ENCODE data around the gene CYP27B1. TPM values are rescaled to one million over a fixed set of nuclear protein-coding genes. Genes with fewer than 3 reads are reported as not detected.

Gene CYP27B1
- total RNA-seq, 1 experiment from 2014 or later = 11.6 TPM

GRCh38 chr12:57803319-57803893, 36.5 kb upstream of the CYP27B1 start:
- Histone ChIP-seq H3K4me3 (replicated peaks in 1 of 2; ENCODE audit: low read depth in 1 of 2, low read length in 2 of 2) (no peak overlapping the region), H3K4me2 (ENCODE audit: low read length) (no peak overlapping the region), H3K4me1 (ENCODE audit: control insufficient read depth in 1 of 2, insufficient read depth in 2 of 2, low read length in 2 of 2) (peaks cover 0 to 3% of the 10 kb centered on the region in 2 experiments; a peak in 1 of 4 replicates), H3K27me3 (ENCODE audit: insufficient read depth, low read length) (no peaks in the 10 kb centered on the region), H3K9me3 (ENCODE audit: control insufficient read depth in 1 of 2, insufficient read depth in 1 of 2, low read depth in 1 of 2, low read length in 2 of 2) (no peaks in the 10 kb centered on the region), H3K9ac (ENCODE audit: low read length) (no peak overlapping the region), H3K79me2 (ENCODE audit: insufficient read depth, low read length) (no peaks in the 10 kb centered on the region), H2AFZ (ENCODE audit: low read depth, low read length, poor library complexity, severe bottlenecking) (no peak overlapping the region), H3K27ac (ENCODE audit: low read depth, low read length) (no peak overlapping the region), H3K36me3 (ENCODE audit: control insufficient read depth in 1 of 2, insufficient read depth in 2 of 2, low read length in 2 of 2) (no peaks in the 10 kb centered on the region), H3K9me2 (ENCODE audit: insufficient read depth) (no peaks in the 10 kb centered on the region), H4K20me1 (ENCODE audit: insufficient read depth) (no peaks in the 10 kb centered on the region)
- RAD21 ChIA-PET (ENCODE audit: low non-redundant PET in 1 of 2, low total read pairs in 2 of 2, uncharacterized antibody in 2 of 2, unreplicated experiment in 2 of 2) = no interaction called here
- no TSS peak for BruUV-seq (replicated peaks)
- intact Hi-C loops (cut with micrococcal nuclease) = loop anchor here (1.0 kb wide), 1 partner anchor 102 kb away; no protein-coding TSS in a partner anchor
- POLR2A ChIA-PET = no interaction called here
- CTCF ChIA-PET = interaction anchor here (0.6 to 1.8 kb wide), 9 partner anchors 9 to 220 kb away, joined by 3 to 7 read pairs (median 4); partner anchors contain the start of genes AVIL and TSFM
- TF ChIP-seq YY1 (IDR thresholded peaks at IDR 0.05; ENCODE audit: extremely low read depth, insufficient replicate concordance, low read depth, low read length) (no peak), ATF3 (IDR thresholded peaks at IDR 0.05) (no peak), RAD21 (IDR thresholded peaks at IDR 0.05; ENCODE audit: low read depth) (peak; percentile 67), EZH2 (IDR thresholded peaks at IDR 0.05) (no peak), CTCF (IDR thresholded peaks at IDR 0.05 in 2 of 3, conservative IDR thresholded peaks at IDR 0.05 in 1 of 3; ENCODE audit: borderline replicate concordance in 1 of 3, insufficient read depth in 1 of 3, low read depth in 2 of 3, low read length in 2 of 3) (peak; percentile 85 to 89 (median 87)), JUND (IDR thresholded peaks at IDR 0.05) (no peak), TCF7L2 (IDR thresholded peaks at IDR 0.05; ENCODE audit: borderline replicate concordance, extremely low read depth, insufficient read depth, insufficient read length) (no peak)
- TF ChIP-seq, protein P1, sequence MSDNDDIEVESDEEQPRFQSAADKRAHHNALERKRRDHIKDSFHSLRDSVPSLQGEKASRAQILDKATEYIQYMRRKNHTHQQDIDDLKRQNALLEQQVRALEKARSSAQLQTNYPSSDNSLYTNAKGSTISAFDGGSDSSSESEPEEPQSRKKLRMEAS (IDR thresholded peaks at IDR 0.05) = no peak
- ATAC-seq (peak; percentile 92), DNase-seq (ENCODE audit: low read depth, low spot score) (peak; percentile 23)

Measured in HCT116 (cell line).